T-helper 1 cell treated with Interleukin-12 subunit alpha and Interleukin-12 subunit beta and Interleukin-4 antibody, amounts not matched to agents 30 μg/mL and 1 μg/mL, for 36 hours (primary cell): ENCODE measurements around the gene PARP14.
"Not testable (repeated sequence)": the region's sequence is repeated elsewhere in the genome, so short reads cannot be mapped to it uniquely, and the experiment has no call there.

Experiments used
- H3K27ac Mint-ChIP-seq: one replicate; pipeline ENCODE4 v1.8.0; 2021; ENCODE audit warnings: mild to moderate bottlenecking, mixed read lengths
- H3K27me3 Mint-ChIP-seq: one replicate; pipeline ENCODE4 v1.8.0; 2021; ENCODE audit warnings: low read depth, mixed read lengths
- H3K36me3 Mint-ChIP-seq: one replicate; pipeline ENCODE4 v1.8.0; 2021; ENCODE audit warnings: low read depth, mixed read lengths
- H3K4me1 Mint-ChIP-seq: one replicate; pipeline ENCODE4 v1.8.0; 2021; ENCODE audit warnings: low read depth, mixed read lengths
- H3K4me3 Mint-ChIP-seq: one replicate; pipeline ENCODE4 v1.8.0; 2021; ENCODE audit warnings: mild to moderate bottlenecking, moderate library complexity, mixed read lengths
- H3K9me3 Mint-ChIP-seq: one replicate; pipeline ENCODE4 v1.8.0; 2021; ENCODE audit warnings: mixed read lengths

The PARP14 gene

GRCh38 chr3:122725106-122725505 is 44.5 kb downstream of the PARP14 start:
- Mint-ChIP-seq H3K27ac (no peak overlapping the region), H3K36me3 (peaks cover 64% of the 10 kb centered on the region), H3K9me3 (no peaks in the 10 kb centered on the region), H3K27me3 (no peaks in the 10 kb centered on the region), H3K4me1 (peaks cover 2% of the 10 kb centered on the region), H3K4me3 (no peak overlapping the region)

- no peak overlapping the region for H3K4me3 Mint-ChIP-seq
- H3K36me3 Mint-ChIP-seq: peaks cover 65% of the 10 kb centered on the region
- no peaks in the 10 kb centered on the region for H3K27me3 Mint-ChIP-seq
- H3K9me3 Mint-ChIP-seq: no peaks in the 10 kb centered on the region
- H3K27ac Mint-ChIP-seq: no peak overlapping the region
- H3K4me1 Mint-ChIP-seq: peaks cover 2% of the 10 kb centered on the region
These were observed 46.7 kb downstream of the PARP14 start for GRCh38 chr3:122727294-122727693.

- Mint-ChIP-seq H3K9me3 (no peaks in the 10 kb centered on the region), H3K36me3 (peaks cover 64% of the 10 kb centered on the region), H3K27ac (no peak overlapping the region), H3K4me3 (no peak overlapping the region), H3K27me3 (no peaks in the 10 kb centered on the region), H3K4me1 (peaks cover 2% of the 10 kb centered on the region)
These were observed 47.1 kb downstream of the PARP14 start for GRCh38 chr3:122727766-122728165.

GRCh38 chr3:122728186-122728585 is 47.5 kb downstream of the PARP14 start:
- Mint-ChIP-seq H3K4me3 (no peak overlapping the region), H3K4me1 (peaks cover 2% of the 10 kb centered on the region), H3K36me3 (peaks cover 64% of the 10 kb centered on the region), H3K9me3 (no peaks in the 10 kb centered on the region), H3K27ac (no peak overlapping the region), H3K27me3 (no peaks in the 10 kb centered on the region)

GRCh38 chr3:122728756-122729514 is 48.3 kb downstream of the PARP14 start:
- Mint-ChIP-seq H3K36me3 (peaks cover 60% of the 10 kb centered on the region), H3K27me3 (no peaks in the 10 kb centered on the region), H3K27ac (no peak overlapping the region), H3K4me1 (peaks cover 2% of the 10 kb centered on the region), H3K4me3 (no peak overlapping the region), H3K9me3 (peaks cover 2% of the 10 kb centered on the region)

- Mint-ChIP-seq H3K27me3 (no peaks in the 10 kb centered on the region), H3K9me3 (peaks cover 5% of the 10 kb centered on the region), H3K27ac (no peak overlapping the region), H3K36me3 (peaks cover 61% of the 10 kb centered on the region), H3K4me1 (peaks cover 2% of the 10 kb centered on the region), H3K4me3 (no peak overlapping the region)
These were observed 49.6 kb downstream of the PARP14 start for GRCh38 chr3:122730240-122730639.

GRCh38 chr3:122732682-122733525 is 52.3 kb downstream of the PARP14 start:
- H3K4me3 Mint-ChIP-seq, H3K4me1 Mint-ChIP-seq, H3K27ac Mint-ChIP-seq, H3K9me3 Mint-ChIP-seq, H3K27me3 Mint-ChIP-seq: not testable (repeated sequence)
- peaks cover 44% of the 10 kb centered on the region for H3K36me3 Mint-ChIP-seq

- Mint-ChIP-seq H3K27ac (no peak overlapping the region), H3K4me1 (no peaks in the 10 kb centered on the region), H3K27me3 (no peaks in the 10 kb centered on the region), H3K36me3 (peaks cover 17% of the 10 kb centered on the region), H3K9me3 (peaks cover 4% of the 10 kb centered on the region), H3K4me3 (no peak overlapping the region)
These were observed 58.5 kb downstream of the PARP14 start for GRCh38 chr3:122739172-122739571.

- Mint-ChIP-seq H3K27me3 (no peaks in the 10 kb centered on the region), H3K27ac (no peak overlapping the region), H3K4me1 (no peaks in the 10 kb centered on the region), H3K9me3 (no peaks in the 10 kb centered on the region), H3K4me3 (no peak overlapping the region), H3K36me3 (peaks cover 16% of the 10 kb centered on the region)
These were observed 61.6 kb downstream of the PARP14 start for GRCh38 chr3:122742234-122742633.

GRCh38 chr3:122743581-122744120 is 63.0 kb downstream of the PARP14 start:
- Mint-ChIP-seq H3K27ac (no peak overlapping the region), H3K4me3 (no peak overlapping the region), H3K4me1 (no peaks in the 10 kb centered on the region), H3K9me3 (no peaks in the 10 kb centered on the region), H3K36me3 (peaks cover 16% of the 10 kb centered on the region), H3K27me3 (no peaks in the 10 kb centered on the region)

- no peaks in the 10 kb centered on the region for H3K27me3 Mint-ChIP-seq
- H3K27ac Mint-ChIP-seq: no peak overlapping the region
- no peaks in the 10 kb centered on the region for H3K4me1 Mint-ChIP-seq
- H3K36me3 Mint-ChIP-seq: peaks cover 5% of the 10 kb centered on the region
- H3K4me3 Mint-ChIP-seq: no peak overlapping the region
- H3K9me3 Mint-ChIP-seq: no peaks in the 10 kb centered on the region
These were observed 64.9 kb downstream of the PARP14 start for GRCh38 chr3:122745369-122746021.

GRCh38 chr3:122747295-122747694 is 66.7 kb downstream of the PARP14 start:
- not testable (repeated sequence) for H3K36me3 Mint-ChIP-seq, H3K4me1 Mint-ChIP-seq, H3K4me3 Mint-ChIP-seq, H3K27me3 Mint-ChIP-seq, H3K27ac Mint-ChIP-seq, H3K9me3 Mint-ChIP-seq

- Mint-ChIP-seq H3K4me3 (no peak overlapping the region), H3K4me1 (no peaks in the 10 kb centered on the region), H3K27me3 (no peaks in the 10 kb centered on the region), H3K36me3 (peaks cover 2% of the 10 kb centered on the region), H3K9me3 (no peaks in the 10 kb centered on the region), H3K27ac (no peak overlapping the region)
These were observed 67.7 kb downstream of the PARP14 start for GRCh38 chr3:122748347-122748746.

GRCh38 chr3:122754929-122755328 is 74.3 kb downstream of the PARP14 start:
- H3K4me3 Mint-ChIP-seq: no peak overlapping the region
- H3K27ac Mint-ChIP-seq: no peak overlapping the region
- no peaks in the 10 kb centered on the region for H3K27me3 Mint-ChIP-seq
- peaks cover 8% of the 10 kb centered on the region for H3K4me1 Mint-ChIP-seq
- H3K36me3 Mint-ChIP-seq: peaks cover 5% of the 10 kb centered on the region
- no peaks in the 10 kb centered on the region for H3K9me3 Mint-ChIP-seq
